ENCODE measurements around the gene AKNAD1.

AKNAD1 gene

GRCh38 chr1:108856994-108857393 is at the start of gene AKNAD1:
TSS of gene AKNAD1 (minus strand) at chr1:108857094. CDS start at chr1:108852664, 4,430 bp downstream.
- TF ChIP-seq CTCF (IDR thresholded peaks at IDR 0.05; ENCODE audit: low read depth, low read length, missing control alignments), result no peak
- DNase-seq (ENCODE audit: low read depth), result no peak
- no peak within 1 kb of the TSS for H3K4me3 ChIP-seq (ENCODE audit: low read depth, low read length)

GRCh38 chr1:108901106-108901505 is 44.2 kb upstream of the AKNAD1 start:
- DNase-seq (ENCODE audit: low read depth), result no peak
- no peak for TF ChIP-seq CTCF (IDR thresholded peaks at IDR 0.05; ENCODE audit: low read depth, low read length, missing control alignments)
- no peak overlapping the region for H3K4me3 ChIP-seq (ENCODE audit: low read depth, low read length)

GRCh38 chr1:108897865-108898720 is 41.2 kb upstream of the AKNAD1 start:
- peak; percentile 55 for TF ChIP-seq CTCF (IDR thresholded peaks at IDR 0.05; ENCODE audit: low read depth, low read length, missing control alignments)
- no peak overlapping the region for H3K4me3 ChIP-seq (ENCODE audit: low read depth, low read length)
- DNase-seq (ENCODE audit: low read depth), result peak; percentile 31

GRCh38 chr1:108896146-108897145 is 39.6 kb upstream of the AKNAD1 start:
- TF ChIP-seq CTCF (IDR thresholded peaks at IDR 0.05; ENCODE audit: low read depth, low read length, missing control alignments), result no peak
- no peak for DNase-seq (ENCODE audit: low read depth)
- H3K4me3 ChIP-seq (ENCODE audit: low read depth, low read length), result no peak overlapping the region

GRCh38 chr1:108893141-108893530 is 36.2 kb upstream of the AKNAD1 start:
- no peak overlapping the region for H3K4me3 ChIP-seq (ENCODE audit: low read depth, low read length)
- no peak for TF ChIP-seq CTCF (IDR thresholded peaks at IDR 0.05; ENCODE audit: low read depth, low read length, missing control alignments)
- DNase-seq (ENCODE audit: low read depth), result no peak

- TF ChIP-seq CTCF (IDR thresholded peaks at IDR 0.05; ENCODE audit: low read depth, low read length, missing control alignments), result no peak
- H3K4me3 ChIP-seq (ENCODE audit: low read depth, low read length), result no peak overlapping the region
- no peak for DNase-seq (ENCODE audit: low read depth)
Measured at GRCh38 chr1:108892356-108893140, 35.7 kb upstream of the AKNAD1 start.

Data from GM12864 (cell line).